Subcutaneous adipose tissue (tissue), 4 donors: Measurements from ENCODE around the gene SLCO1A2. TPM values are rescaled to one million over a fixed set of nuclear protein-coding genes. Genes with fewer than 3 reads are reported as not detected.

ENCODE experiments used
- total RNA-seq, 4 donors: library from RNA; depleted of rRNA; stranded (reverse); fragments of >200 nt; gene quantifications; one replicate each; pipeline ENCODE4 v1.1.0, GENCODE V29; 2016
- TF ChIP-seq, protein P1 (sequence below): fragments of 450-650 bp; IDR thresholded peaks from one replicate; pipeline ENCODE4 v1.5.1; 2016; ENCODE audit warnings: low read depth, mild to moderate bottlenecking, control low read depth, antibody characterized with exemption, moderate library complexity

SLCO1A2 gene
- total RNA-seq, 4 donors from 2014 or later, result not detected

DNA sequence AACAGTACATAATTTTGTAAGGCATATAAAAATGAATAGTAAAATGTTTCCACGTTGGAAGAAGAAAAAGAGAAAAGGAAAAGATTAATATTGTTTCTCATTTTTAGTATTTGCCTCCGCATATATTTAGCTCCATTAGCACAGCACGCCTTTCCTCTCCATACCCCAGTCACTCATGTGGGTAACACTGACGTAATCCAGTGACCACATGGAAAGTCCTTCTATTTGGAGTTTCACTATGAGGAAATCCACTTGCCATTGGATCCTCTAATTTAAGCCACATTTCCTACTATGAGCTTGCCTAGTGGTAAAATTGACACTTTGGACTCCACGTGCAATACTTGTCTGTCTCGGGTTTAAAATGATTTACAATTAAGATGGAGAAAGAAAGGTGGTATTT, 5.7 kb upstream of the SLCO1A2 start:
- TF ChIP-seq, protein P1, sequence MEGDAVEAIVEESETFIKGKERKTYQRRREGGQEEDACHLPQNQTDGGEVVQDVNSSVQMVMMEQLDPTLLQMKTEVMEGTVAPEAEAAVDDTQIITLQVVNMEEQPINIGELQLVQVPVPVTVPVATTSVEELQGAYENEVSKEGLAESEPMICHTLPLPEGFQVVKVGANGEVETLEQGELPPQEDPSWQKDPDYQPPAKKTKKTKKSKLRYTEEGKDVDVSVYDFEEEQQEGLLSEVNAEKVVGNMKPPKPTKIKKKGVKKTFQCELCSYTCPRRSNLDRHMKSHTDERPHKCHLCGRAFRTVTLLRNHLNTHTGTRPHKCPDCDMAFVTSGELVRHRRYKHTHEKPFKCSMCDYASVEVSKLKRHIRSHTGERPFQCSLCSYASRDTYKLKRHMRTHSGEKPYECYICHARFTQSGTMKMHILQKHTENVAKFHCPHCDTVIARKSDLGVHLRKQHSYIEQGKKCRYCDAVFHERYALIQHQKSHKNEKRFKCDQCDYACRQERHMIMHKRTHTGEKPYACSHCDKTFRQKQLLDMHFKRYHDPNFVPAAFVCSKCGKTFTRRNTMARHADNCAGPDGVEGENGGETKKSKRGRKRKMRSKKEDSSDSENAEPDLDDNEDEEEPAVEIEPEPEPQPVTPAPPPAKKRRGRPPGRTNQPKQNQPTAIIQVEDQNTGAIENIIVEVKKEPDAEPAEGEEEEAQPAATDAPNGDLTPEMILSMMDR, result no peak

DNA sequence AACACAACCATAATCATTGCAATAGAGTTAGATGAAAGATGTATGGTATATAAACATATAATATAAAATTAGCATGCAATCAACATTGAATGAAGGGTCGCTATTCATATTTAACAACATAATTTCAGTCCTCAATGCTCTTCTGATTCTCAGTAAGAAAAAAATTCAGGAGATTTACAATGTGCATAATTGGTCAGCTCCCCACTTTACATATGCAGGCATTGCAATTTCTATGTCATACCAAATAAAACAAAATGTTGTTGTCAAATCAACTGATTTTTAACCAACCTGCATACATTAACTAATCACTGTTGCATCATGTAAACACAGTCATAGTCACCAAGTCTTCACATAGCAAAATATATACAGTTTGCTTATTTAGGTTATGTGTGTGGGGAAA, 5.2 kb upstream of the SLCO1A2 start:
- TF ChIP-seq, protein P1, result no peak

DNA sequence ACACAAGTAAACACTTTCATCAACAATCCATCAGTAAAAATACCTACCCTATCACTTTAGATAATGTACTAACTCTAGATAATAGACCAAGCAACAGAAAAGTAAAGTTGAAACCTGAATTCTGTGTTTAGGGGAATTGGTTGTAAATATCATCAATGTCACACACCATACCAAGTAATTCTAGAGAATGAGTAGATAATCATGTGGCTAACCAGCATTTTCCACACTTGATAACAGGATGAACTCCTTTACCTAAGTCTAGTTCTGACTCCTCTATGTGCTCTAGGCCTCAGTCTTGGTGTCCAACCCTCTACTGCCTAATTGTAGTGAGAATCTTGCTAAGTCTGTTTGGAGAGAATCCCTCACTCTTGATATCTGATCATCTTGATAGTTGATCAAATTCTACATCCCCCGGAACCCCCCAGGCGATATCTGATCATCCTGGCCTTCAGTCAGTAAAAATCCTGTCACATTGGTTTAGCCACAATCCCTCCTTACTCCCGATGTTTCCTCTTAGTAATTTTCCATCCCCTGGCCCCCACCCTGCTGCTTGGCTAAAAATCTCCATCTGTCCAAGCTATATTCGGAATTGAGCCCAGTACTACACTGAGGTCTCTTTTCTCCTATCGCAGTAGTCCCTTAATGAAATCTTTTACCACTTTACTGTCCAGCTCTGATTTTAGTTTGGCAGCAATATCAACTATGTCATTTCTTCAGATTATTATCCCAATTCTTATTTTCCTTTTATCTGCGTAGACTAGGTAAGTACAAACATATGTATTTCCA, 3.4 kb upstream of the SLCO1A2 start:
- TF ChIP-seq, protein P1, result no peak

DNA sequence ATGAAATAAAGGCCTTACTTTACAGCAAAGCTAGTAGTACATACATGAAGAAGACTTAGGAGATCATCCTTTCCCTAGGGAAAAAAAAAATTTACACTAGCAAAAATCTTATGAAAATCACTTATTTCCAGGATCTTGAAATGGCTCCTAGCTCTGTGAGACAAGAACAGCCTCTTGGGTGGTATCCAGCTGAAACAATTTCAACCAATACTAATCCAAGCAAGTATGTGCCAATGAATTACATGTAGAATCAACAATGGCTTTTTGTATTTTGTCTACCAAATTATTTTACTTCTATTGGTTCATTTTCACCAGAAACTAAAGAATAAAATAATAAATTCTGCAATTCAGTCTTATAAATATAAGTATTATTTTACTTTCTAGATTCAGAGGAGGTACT, 2.7 kb upstream of the SLCO1A2 start:
- TF ChIP-seq, protein P1, result no peak

DNA sequence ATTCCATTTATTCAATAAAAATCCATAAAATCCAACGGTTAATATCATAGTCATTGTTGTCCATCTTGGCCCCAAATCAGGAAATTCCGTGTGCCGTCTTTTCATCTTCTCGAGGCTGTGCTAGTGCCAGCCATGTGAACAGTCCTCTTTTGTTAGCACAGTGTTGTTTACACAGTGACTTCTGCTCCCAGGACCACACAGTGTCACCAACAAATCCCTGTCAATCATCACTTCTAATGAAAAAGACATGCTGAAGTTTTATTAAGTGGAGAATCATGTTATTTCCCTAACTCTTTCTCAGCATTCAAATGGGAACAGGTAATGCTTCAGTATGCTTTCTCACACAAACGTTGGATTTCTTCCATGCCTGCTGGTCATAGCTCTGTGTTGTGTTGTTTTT, 1.9 kb upstream of the SLCO1A2 start:
- TF ChIP-seq, protein P1, result no peak

DNA sequence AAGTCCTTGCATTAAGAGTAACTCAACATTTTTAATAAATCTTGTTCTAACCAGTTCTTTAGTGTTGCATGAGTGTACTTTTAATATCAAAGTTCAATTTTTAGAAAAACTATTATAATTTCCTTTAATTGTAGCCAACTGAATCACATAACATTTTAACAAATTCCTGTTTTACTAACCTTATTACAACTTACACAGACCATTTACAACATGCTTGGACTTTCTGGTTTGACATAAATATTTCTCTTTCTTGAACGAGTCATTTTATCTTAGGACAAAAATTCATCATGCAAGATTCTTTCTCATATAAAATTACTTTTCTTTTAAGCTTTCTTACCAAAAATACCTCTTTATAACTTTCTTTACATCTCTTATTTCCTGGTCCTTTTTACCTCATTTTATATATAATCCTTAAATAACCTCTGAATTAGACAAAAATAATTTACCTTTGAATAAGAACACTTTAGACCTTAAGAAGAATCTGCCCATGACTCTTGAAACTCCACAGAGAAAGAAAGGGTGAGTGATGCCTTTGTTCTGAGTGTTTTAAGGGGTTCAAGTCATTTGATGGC, 3.9 kb downstream of the SLCO1A2 start:
- TF ChIP-seq, protein P1, result no peak

DNA sequence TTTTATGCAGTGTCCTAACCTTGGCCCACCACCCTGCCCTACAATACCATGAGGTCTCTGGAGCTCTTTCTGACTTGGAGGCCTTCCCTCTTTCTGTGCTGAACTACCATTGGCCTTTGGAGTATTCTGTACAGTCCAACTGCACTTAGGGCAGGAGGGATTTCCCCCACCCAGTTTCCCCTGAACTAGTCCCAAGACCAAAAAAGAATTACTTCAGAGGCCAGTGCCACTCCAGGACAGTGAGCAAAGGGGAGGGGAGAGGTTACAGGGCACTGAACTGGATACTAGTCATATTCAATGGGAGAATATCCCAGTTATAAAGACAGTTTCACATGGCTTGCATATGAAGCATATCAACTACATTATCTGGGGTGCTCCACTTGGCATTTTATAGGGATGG, 6.1 kb downstream of the SLCO1A2 start:
- TF ChIP-seq, protein P1, result no peak
